Activated effector memory CD4-positive, alpha-beta T cell treated with anti-CD3 and anti-CD28 coated beads, Interleukin-2, amount 50 U/mL, for 16 hours (primary cell): ENCODE measurements around the gene C11orf91.
"Not testable (repeated sequence)": the region's sequence is repeated elsewhere in the genome, so short reads cannot be mapped to it uniquely, and the experiment has no call there.

Experiments used
- DNase-seq: peaks from one replicate; pipeline ENCODE4 v3.0.0-alpha.2; 2020

Gene C11orf91

GRCh38 chr11:33695051-33695566 lies 5.5 kb downstream of the C11orf91 start:
- DNase-seq: no peak

DNA sequence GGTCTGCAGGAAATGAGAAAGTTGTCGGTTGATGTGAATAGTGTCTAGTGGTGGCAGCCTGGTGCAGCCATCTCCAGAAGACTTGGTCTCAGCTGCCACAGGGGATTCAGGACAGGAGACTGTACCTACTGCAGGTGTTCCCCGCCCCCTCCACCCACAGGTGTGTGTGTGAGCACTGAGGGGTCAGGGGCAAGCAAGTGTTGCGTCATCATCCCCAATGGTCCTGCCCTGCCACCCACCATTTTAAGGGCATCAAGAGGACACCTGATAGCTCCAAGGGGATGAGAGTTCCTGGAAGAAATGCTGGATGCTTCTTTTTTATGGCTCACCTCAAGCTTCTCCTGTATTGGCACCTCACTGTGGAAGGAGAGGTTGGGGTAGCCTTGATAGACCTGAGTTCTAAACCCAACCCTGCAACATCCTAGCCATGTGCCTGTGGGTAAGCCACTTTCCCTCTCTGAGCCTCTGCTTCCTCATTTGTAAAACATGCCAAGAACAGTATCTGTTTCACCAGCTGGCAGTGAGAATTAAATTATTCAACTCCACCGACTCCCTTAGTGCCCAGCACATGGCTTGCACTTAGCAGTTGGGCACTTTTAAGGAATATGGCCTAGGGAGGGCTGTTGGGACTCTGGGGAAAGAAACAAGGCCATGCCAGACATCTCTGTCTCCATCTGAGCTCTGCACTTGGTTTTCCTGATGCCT lies 6.1 kb downstream of the C11orf91 start:
- DNase-seq: no peak

DNA sequence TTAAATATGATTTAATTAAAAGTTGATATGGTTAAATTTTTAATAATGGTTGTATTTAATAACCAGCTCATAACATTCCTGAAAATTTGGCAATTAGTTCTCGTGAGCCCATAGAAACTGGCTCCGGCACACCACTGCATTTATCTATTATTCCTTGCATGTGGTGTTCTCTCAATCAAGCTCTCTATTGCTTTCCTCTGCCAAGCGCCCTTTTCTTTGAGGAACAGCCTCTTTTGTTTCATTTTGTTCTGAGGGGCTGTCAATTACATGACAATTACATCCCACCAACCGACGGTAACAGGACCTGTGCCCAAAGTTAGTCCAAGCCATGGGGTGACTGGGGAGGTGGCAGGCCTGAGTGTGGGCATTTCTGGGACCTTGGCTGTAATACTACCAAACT lies 8.1 kb downstream of the C11orf91 start:
- DNase-seq: no peak

- DNase-seq: no peak
These were observed 8.6 kb downstream of the C11orf91 start for GRCh38 chr11:33692013-33692504.

DNA sequence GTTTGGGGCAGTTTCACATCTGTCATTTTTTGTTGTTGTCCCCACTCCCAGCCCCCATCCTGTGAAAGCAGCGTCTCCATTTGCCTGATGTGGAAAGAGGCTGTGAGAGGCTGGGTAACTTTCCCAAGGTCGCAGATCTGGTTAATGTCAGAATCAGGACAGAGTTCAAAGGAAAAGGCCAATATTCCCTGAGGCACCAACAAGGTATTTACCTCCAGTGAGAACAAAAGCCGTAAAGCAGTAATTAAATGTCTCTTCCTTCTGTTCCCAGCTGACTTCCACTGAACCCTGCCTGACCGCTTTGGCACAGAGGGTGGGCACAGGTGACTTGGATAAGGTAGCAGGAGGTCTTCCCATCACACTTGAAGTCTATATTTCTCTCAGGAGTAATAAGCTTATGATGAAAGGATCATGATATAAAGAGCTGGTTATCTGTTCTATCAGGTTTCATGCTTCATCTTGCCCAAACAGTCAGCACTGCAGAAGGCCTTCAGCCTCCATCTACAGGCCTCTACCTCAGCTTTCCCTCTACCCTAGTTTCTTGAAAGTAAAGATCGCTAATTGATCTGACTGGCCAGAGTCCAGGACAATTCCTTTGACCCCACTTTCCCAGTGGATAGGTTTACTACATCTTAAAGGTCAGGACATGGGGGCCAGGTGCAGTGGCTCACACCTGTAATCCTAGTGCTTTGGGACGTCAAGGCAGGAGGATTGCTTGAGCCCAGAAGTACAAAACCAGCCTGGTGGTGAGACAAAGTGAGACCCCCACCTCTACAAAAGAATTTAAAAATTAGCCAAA lies 9.4 kb downstream of the C11orf91 start:
- DNase-seq: no peak

DNA sequence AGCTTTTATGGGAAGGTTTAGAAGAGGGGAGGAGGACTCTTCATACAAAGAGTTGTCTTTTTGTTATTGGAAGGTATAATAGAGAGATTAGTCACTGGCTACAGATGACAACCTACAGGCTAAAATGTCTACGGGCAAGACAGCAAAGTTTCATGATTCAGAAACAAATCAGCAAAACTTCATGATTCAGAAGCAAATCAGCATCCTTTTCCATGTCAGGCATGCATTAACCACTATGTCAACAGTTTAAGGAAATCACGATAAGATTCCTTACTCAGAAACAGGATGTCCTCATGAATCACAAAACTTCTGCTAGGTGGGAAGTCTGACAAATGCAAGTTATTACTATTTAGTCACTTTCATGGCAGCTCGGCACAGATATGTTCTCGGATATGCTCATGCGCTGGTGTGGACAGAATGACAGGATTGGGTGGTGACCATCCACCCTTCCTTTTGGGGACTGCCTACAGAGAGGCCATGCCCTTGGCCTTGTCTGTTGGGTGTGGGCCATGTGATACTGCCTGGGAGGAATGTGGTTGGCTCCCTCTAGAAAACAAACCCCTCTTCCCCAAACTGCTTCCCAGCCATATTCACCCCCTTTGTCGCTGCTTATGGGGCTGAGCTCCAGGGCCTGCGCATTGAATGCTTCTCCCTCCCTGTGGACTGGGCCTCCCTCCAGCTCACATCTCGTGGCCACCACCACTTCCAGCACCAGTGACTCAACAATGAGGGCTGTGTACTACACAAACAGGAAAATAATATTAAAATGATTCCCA lies 10.1 kb downstream of the C11orf91 start:
- DNase-seq: no peak

GRCh38 chr11:33689501-33689900 lies 11.1 kb downstream of the C11orf91 start:
- no peak for DNase-seq

DNA sequence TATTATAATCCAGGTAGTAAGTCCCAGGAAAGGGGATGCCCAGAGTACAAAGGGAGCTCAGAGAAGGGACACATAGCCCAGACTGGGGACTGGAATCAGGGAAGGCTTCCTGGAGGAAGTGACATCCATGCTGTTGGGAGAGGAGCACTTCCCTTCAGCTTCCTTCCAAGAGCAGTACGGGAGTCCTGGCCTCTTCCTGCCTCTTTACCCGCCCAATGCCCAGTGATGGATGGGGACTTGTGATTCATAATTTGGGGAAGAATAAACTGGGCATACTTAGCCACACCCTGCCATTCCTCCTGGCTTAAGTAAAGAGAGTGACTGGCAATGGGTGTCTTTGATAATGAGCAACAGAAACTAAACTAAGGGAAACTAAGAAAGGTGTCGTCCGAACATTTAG lies 11.5 kb downstream of the C11orf91 start:
- no peak for DNase-seq

- no peak for DNase-seq
These were observed 12.7 kb downstream of the C11orf91 start for GRCh38 chr11:33687733-33688479.

- no peak for DNase-seq
These were observed 15.5 kb downstream of the C11orf91 start for GRCh38 chr11:33685082-33685481.

GRCh38 chr11:33684003-33684706 lies 16.5 kb downstream of the C11orf91 start:
- DNase-seq: no peak

DNA sequence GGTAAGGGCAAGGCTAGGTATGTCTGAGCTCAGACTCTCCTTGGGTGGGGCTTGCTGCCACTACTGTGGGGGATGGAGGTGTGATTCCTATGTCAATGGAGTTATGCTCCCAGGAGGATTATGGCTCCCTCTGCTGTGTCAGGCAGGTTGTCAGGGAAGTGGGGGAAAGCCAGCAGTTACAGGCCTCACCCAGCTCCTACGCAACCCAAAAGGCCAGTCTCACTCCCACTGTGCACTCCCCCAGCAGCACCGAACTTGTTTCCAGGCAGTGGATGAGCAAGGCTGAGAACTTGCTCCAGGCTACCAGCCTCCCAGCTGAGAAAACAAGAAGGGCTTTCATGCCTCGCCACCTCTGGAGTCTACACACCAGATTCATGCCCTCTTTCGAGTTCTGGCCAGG lies 18.2 kb downstream of the C11orf91 start:
- DNase-seq: no peak

DNA sequence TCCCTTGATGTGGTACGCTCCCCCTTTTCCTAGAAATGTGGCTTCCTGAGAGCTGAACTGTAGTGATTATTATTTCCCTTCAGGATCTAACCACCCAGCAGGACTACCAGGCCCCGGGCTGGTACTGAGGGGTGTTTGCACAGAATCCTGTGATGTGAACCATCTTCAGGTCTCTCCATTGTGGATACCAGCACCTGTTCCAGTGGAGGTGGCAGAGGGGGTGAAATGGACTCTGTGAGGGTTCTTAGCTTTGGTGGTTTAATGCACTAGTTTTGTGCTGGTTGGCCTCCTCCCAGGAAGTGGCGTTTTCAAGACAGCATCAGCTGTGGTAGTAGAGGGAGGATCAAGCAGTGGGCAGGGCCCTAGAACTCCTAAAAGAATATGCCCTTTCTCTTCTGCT lies 18.6 kb downstream of the C11orf91 start:
- no peak for DNase-seq

DNA sequence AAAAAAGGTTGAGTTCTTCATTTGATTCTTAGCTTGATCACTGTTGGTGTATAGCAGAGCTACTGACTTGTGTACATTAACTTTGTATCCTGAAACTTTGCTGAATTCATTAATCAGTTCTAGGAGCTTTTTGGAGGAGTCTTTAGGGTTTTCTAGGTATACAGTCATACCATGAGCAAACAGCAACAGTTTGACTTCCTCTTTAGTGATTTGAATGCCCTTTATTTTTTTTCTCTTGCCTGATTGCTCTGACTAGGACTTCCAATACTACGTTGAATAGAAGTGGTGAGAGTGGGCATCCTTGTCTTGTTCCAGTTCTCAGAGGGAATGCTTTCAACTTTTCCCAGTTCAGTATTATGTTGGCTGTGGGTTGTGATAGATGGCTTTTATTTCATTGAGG lies 22.0 kb downstream of the C11orf91 start:
- not testable (repeated sequence) for DNase-seq

DNA sequence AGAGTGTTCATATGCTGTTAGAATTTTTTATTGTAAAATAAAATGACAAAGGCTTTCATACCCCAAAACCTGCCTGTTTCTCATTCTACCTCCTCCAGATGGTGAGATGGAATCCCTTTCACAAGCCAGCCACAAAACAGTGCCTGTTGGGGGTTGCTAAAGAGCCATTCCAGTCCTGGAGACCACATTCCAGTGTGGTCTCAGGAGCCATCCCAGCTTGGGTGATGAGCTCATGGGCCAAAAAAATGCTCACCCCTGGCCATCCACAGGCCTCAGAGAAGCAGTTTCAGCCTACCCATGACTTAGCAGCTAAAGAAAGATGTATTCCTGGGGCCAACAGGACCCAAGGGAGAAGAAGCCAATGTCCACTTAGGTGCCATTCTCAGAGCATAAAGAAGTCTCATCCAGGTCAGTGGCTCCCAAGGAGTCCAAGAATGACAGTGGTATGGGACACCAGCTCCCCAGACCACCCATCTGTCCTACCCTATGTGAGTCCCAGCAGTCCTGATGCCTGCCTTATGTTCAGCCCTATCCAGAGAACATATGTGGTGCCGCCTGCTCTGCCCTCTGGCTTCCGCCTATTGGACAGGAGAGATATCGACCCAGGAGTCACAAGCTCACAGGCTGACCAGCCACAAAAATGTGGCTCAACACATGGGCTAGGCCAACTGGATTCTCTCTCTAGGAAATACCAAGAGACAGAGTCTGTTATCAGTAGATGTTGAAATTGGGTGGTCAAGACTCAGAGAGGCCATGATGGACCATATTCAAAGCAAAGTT lies 26.4 kb downstream of the C11orf91 start:
- no peak for DNase-seq

DNA sequence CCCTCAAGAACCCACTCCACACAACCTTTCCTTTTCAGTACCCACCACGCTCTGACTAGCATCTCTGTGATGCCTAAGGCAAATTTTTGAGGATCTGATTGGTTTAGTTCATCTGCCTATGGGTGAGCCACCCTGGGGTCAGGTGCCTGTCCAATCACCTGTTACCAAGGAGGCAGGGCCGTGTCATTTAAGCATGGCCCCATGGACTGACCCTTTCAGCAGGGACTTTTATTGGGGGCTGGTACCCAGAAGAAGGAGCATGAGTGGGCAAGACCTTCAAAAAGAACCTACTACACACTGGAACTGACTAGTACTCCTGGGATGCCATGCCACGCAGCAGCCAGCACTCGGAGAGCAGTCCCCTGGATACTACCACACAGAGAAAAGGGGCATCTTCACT lies 28.4 kb downstream of the C11orf91 start:
- no peak for DNase-seq

DNA sequence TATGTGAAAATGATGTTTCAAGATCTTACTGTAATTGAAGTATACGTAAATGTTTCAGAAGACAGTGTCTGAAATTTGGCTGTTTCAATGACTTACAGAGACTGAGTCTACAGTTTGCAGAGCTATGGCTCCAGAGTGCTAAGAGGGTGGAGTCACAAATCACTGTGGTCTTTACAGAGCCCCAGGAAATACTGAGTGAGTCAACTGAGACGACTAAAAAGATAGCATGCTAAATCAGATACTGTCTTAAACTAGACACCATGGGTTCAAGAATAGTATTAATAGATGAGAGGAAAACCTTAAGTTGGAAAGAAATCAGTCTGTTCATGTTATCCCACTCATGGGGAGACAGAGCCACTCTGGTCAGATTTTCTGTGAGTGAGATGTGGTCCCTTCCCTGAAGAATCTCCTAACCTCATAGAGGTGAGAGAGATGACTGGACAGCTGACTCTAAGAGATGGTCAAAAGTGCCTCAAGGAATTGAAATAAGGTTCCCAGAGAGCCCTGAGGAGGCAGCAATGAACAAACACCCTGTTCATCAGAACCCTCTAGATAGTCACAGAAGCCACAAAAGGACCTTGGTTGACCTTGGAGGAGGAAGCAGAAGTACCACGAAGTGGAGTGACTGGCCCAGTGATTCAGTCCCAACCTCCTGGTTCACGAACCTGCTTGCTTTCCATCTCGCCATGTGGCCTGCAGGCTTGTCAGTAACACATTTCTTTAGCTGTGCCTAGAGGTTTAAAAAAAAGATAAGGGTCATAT lies 30.2 kb downstream of the C11orf91 start:
- no peak for DNase-seq

- no peak for DNase-seq
These were observed 30.9 kb downstream of the C11orf91 start for GRCh38 chr11:33669598-33670249.

- no peak for DNase-seq
These were observed 31.6 kb downstream of the C11orf91 start for GRCh38 chr11:33668951-33669596.
